ENCODE results near the gene GEMIN7. TPM values are rescaled to one million over a fixed set of nuclear protein-coding genes. Genes with fewer than 3 reads are reported as not detected.

GEMIN7 gene
- total RNA-seq, 1 donor = 16.0 TPM

DNA sequence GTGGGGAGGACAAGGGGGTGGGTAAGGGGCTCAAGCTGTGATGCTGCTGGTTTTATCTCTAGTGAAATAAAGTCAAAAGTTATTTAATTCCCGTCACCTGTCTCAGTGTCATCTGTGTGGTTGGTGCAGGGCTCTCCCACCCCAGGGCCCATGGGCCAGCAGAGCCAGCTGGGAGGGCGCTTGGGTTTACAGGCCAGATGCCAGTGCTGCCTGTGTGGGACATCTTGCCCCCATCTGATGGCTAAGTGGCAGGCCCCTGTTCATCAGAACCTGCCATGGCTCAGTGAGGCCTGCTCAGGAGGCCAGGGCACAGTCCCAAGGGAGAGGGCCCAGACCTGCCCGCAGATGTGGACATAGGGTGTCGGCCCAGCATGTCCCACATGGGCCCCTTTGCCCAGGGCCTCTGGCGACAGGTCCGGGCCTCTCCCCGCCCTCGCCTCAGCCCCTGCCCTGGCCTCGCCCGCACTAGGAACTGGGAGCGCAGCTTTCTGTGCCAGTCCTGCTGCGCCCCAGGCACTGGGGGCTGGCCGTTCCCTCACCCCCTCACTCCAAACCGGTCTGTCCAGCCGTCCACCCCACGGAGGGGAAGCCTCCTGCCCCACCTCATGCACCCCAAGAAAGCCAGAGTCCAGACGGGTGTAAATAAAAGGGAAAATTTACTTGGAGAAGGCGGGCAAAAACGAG lies 8.1 kb upstream of the GEMIN7 start:
- TF ChIP-seq, protein P1, sequence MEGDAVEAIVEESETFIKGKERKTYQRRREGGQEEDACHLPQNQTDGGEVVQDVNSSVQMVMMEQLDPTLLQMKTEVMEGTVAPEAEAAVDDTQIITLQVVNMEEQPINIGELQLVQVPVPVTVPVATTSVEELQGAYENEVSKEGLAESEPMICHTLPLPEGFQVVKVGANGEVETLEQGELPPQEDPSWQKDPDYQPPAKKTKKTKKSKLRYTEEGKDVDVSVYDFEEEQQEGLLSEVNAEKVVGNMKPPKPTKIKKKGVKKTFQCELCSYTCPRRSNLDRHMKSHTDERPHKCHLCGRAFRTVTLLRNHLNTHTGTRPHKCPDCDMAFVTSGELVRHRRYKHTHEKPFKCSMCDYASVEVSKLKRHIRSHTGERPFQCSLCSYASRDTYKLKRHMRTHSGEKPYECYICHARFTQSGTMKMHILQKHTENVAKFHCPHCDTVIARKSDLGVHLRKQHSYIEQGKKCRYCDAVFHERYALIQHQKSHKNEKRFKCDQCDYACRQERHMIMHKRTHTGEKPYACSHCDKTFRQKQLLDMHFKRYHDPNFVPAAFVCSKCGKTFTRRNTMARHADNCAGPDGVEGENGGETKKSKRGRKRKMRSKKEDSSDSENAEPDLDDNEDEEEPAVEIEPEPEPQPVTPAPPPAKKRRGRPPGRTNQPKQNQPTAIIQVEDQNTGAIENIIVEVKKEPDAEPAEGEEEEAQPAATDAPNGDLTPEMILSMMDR (IDR thresholded peaks at IDR 0.05; ENCODE audit: insufficient read depth, low read length) = no peak
- no peak for DNase-seq (ENCODE audit: low read depth)
- H3K4me3 ChIP-seq (ENCODE audit: low read depth, low read length) = no peak overlapping the region

DNA sequence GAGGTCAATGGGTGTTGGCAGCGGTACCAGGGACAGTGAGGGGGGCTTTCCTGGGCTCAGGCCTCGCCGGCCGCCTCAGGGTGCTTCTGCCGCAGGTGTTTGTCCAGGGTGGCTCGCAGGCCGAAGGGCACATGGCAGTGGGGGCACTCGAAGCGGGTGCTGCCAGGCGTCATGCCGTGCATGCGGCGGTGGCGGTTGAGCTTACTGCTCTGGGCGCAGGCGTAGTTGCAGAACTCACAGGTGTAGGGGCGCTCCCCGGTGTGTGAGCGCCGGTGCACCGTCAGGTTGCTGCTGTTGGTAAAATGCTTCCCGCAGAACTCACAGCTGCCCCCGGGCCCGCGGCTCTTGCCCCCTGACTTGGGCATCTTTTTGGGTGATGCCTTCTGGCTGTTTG lies 7.5 kb upstream of the GEMIN7 start:
- H3K4me3 ChIP-seq (ENCODE audit: low read depth, low read length) = no peak overlapping the region

DNA sequence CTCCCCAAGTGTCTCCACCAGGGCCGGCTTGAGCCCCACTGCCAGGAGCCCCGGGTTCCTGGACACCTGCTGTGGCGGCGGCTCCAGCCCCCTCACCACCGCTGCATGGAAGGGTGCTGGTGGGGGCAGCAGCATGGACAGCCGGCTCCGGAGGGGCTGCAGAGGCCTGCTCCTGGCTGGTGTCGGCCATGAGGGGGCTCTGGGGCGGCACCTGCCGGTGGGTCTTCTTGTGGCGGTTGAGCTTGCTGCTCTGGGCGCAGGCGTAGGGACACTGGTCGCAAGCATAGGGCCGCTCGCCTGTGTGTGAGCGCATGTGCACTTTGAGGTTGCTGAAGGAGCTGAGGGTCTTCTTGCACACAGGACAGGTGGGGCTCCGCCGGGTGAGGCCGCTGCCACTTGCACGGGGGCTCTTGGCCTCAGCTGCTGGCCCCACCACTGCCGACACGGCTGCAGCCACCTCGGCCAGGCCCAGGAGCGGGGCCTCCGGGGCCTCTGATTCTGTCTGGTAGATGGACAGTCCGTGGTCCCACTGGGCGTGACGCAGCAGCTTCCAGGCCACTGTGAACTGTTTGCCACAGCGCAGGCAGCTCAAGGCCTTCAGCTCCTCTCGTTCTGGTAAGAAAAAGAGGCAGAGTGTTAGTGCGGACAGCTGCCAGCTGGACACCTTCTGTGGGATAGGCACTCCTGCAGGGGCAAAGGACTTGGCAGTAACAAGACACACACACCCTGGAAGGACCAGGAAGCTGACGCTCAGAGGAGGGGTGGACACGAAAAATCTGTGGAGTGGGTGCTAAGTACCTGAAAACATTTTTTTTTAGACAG lies 6.9 kb upstream of the GEMIN7 start:
- TF ChIP-seq, protein P1 (IDR thresholded peaks at IDR 0.05; ENCODE audit: insufficient read depth, low read length) = no peak
- no peak for DNase-seq (ENCODE audit: low read depth)
- H3K4me3 ChIP-seq (ENCODE audit: low read depth, low read length) = no peak overlapping the region

More for the DNA sequence above, 7.5 kb upstream of the GEMIN7 start:
- no peak for DNase-seq (ENCODE audit: low read depth)
- TF ChIP-seq, protein P1 (IDR thresholded peaks at IDR 0.05; ENCODE audit: insufficient read depth, low read length) = no peak

DNA sequence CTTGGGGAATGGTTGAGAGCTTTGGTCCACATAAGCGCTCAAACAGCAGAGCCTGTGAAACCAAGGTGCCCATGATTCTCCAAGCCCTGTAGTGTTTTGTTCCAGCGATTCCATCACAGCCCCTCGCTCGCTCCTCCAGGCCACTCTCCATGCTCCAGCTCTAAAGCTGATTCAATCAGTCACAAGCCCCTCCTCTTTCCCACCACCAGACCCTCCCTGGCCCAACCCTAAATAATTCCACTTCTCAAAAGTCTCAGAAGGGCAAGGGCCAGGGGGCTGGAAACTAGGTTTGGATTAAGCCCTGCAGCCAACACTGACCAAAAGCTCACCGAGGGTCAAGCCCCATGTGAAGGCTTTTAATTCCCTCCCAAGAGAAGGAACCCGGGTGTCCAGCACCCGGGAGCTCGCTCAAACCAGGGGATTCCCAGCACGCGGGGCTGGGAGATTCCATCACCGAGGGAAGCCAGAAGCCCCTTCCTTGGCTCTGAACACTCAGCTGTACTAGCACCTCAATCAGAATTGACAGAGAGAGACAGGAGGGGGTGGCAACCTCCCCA lies 4.2 kb upstream of the GEMIN7 start:
- no peak for DNase-seq (ENCODE audit: low read depth)
- TF ChIP-seq, protein P1 (IDR thresholded peaks at IDR 0.05; ENCODE audit: insufficient read depth, low read length) = no peak
- no peak overlapping the region for H3K4me3 ChIP-seq (ENCODE audit: low read depth, low read length)

DNA sequence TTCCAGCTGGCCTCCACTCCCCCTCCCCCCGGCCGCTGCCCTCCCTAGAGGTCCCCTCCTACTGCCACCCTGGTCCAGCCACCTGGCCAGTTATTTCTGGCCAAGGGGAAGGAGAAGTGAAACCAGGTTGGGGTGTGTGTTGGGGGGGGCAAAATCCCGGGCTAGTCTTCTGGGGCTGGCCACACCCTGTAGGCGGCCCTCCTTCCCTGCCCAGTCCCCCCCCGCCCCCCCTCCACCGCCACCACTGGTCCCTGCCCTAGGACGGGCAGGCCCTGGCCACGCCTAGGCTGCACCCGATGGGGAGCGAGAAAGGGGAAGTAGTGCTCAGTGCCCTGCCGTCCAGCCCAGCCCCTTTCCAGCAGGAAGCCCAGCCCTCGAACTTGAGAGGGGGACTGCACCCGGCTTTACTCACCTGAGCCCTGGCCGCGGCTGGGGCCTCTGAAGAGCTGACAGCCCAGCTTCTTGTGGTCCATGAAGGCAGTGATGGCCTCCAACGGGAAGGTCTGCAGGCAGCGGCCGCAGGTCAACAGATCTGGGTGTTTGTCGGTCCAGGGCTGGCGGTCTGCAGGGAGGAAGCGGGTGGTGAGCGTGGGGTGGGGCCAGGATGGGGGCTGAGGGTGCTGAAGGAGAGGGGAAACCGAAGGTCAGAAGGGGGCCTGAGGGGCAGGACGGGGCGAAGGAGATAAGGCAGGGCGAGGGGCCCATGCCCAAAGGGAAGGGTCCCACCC lies 3.6 kb upstream of the GEMIN7 start:
- TF ChIP-seq, protein P1 (IDR thresholded peaks at IDR 0.05; ENCODE audit: insufficient read depth, low read length) = no peak
- peak; percentile 30 for DNase-seq (ENCODE audit: low read depth)
- H3K4me3 ChIP-seq (ENCODE audit: low read depth, low read length) = peak overlapping the region; percentile 62

DNA sequence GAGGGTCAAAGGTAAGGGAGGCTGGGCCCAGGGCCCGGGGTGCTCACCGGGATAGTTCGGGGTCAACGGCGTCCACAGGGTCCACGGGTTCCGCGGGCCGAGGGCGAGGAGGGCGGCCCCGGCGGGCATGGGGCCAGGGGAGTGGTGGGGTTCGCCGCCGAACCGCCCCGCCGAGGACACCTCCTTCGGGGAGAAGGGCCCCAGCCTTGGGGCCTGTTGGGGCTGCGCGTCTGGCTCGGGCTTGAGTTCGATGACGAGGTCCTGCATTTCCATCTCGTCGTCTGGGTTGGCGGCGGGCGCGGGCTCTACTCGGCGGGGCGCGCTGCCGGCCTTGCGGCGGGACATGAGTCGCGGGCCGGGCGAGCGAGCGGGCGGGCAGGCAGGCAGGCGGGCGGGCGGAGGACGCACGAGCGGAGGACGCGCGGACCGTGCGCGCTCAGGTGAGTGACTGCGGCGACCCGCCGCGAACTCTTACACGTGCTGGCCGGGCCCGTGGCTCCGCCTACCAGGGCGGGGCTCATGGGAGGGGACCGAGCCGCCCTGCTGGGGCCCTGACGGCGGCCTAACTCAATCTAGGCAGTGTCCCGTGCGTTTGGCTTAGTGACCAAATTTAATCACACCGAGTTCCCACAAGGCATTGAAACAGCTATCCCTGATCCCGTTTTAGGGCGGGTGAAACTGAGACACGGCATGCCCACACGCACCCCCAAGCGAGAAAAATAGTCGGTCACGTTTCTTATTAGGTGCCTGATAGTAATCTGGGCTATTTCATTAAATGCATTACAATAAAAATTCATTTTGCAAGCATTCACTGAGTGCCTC lies 2.8 kb upstream of the GEMIN7 start, which contains the start of gene ZNF296:
ZNF296 (minus strand) TSS at position 450 of the 822 bp plus-strand sequence; CDS start at position 345, 105 bp downstream.
- TF ChIP-seq, protein P1 (IDR thresholded peaks at IDR 0.05; ENCODE audit: insufficient read depth, low read length) = no peak
- peak within 1 kb of the TSS; percentile 62 for H3K4me3 ChIP-seq (ENCODE audit: low read depth, low read length)
- peak; percentile 21 for DNase-seq (ENCODE audit: low read depth)
